HFFc6 (cell line): ENCODE data around the gene FBXO48. TPM values are rescaled to one million over a fixed set of nuclear protein-coding genes. Genes with fewer than 3 reads are reported as not detected.

Experiments used
- DNase-seq: peaks from one replicate; pipeline ENCODE4 v3.0.0-alpha.2; 2018
- H3K27ac Mint-ChIP-seq: 2 replicates; pipeline ENCODE4 v1.8.0; 2020; ENCODE audit warnings: mild to moderate bottlenecking, mixed read lengths
- H3K27me3 Mint-ChIP-seq: 2 replicates; pipeline ENCODE4 v1.8.0; 2021; ENCODE audit warnings: mild to moderate bottlenecking, moderate library complexity, mixed read lengths; ENCODE audit not compliant: insufficient read depth
- H3K36me3 Mint-ChIP-seq: 2 replicates; pipeline ENCODE4 v1.8.0; 2021; ENCODE audit warnings: low read depth, mixed read lengths
- H3K4me1 Mint-ChIP-seq: 2 replicates; pipeline ENCODE4 v1.8.0; 2020; ENCODE audit warnings: low read depth, mixed read lengths
- H3K4me3 Mint-ChIP-seq: 2 replicates; pipeline ENCODE4 v1.8.0; 2020; ENCODE audit warnings: mild to moderate bottlenecking, moderate library complexity, mixed read lengths
- H3K9me3 Mint-ChIP-seq: 2 replicates; pipeline ENCODE4 v1.8.0; 2020; ENCODE audit warnings: mild to moderate bottlenecking, mixed read lengths
- total RNA-seq, 6 experiments: library from RNA; stranded (reverse); fragmentation: NEBNext Ultra II Directional; extraction: Animal tissue kit (Norgen Biotek cat#: 25700); gene quantifications; 2 replicates in 1 of 6; 3 replicates in 5 of 6; pipeline ENCODE4 v1.2.3, GENCODE V29; 2021
- TF ChIP-seq, protein P1 (sequence below): fragments of 200-600 bp; sonication (generic); IDR thresholded peaks from 2 replicates; pipeline ENCODE4 v1.5.0; 2021; ENCODE audit warnings: antibody characterized with exemption, mild to moderate bottlenecking

Gene FBXO48
- total RNA-seq, 6 experiments from 2014 or later = 0.40 to 0.85 (median 0.72) TPM

DNA sequence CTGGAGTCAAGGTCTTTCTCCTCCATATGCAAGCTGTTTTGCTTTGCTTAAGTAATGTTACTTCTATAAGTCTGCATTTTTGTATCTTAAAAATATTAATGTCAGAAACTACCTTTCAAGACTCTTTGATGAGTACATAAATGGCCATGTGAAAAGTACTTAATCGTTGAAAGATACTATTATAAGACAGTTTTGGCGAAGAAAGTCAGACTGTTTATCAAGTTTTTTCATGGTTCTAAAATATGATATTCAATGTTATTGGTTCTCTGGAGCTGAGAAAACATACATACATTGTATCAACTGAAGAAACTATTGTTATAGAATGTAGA lies 25.1 kb downstream of the FBXO48 start:
- Mint-ChIP-seq H3K36me3 (no peaks in the 10 kb centered on the region), H3K4me1 (no peaks in the 10 kb centered on the region), H3K27ac (no peak overlapping the region), H3K9me3 (no peaks in the 10 kb centered on the region), H3K4me3 (no peak overlapping the region), H3K27me3 (peaks cover 16% of the 10 kb centered on the region)
- DNase-seq = no peak
- TF ChIP-seq, protein P1, sequence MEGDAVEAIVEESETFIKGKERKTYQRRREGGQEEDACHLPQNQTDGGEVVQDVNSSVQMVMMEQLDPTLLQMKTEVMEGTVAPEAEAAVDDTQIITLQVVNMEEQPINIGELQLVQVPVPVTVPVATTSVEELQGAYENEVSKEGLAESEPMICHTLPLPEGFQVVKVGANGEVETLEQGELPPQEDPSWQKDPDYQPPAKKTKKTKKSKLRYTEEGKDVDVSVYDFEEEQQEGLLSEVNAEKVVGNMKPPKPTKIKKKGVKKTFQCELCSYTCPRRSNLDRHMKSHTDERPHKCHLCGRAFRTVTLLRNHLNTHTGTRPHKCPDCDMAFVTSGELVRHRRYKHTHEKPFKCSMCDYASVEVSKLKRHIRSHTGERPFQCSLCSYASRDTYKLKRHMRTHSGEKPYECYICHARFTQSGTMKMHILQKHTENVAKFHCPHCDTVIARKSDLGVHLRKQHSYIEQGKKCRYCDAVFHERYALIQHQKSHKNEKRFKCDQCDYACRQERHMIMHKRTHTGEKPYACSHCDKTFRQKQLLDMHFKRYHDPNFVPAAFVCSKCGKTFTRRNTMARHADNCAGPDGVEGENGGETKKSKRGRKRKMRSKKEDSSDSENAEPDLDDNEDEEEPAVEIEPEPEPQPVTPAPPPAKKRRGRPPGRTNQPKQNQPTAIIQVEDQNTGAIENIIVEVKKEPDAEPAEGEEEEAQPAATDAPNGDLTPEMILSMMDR = peak; percentile 69

DNA sequence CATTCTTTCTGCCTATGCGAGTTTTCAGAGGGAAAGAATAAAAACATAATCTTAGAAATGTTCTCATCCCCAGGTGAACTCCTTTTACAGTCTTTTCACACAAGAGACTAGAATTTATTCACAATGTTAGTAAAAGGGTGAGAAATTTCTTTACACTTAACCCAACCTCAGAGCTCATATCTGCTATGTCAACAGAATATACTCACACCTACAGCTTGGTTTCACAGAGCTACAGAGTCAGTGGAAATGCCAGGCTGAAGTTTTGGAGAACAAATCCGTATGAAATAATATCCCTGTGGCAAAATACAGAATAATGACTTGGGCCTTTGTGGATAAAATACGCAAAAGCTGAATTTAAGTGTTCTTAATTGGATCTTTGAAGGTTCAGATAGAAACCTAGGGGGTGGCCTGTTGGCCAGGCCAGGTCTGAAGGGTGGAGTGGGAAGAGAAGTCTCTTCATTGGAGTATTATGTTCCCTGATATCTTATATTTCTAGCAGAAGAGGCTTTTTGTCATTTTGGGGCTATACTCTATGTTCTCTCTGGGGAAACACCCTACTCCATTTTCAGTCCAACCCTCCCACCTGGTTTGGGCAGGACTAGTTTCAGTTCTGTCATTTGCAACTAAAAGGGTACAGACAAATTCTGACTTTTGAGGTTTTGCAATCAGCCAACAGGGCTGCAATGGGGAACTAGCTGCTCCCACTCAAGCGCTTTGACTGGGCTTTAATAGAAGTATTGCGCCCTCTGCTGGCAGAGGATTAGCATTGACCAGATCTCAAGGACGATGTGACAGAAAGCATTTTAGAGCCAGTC lies 25.7 kb downstream of the FBXO48 start:
- H3K4me3 Mint-ChIP-seq = no peak overlapping the region
- TF ChIP-seq, protein P1 = peak; percentile 97
- peak; percentile 78 for DNase-seq
- peaks cover 3% of the 10 kb centered on the region for H3K4me1 Mint-ChIP-seq
- no peak overlapping the region for H3K27ac Mint-ChIP-seq
- no peaks in the 10 kb centered on the region for H3K9me3 Mint-ChIP-seq
- H3K36me3 Mint-ChIP-seq = no peaks in the 10 kb centered on the region
- H3K27me3 Mint-ChIP-seq = peaks cover 16% of the 10 kb centered on the region

DNA sequence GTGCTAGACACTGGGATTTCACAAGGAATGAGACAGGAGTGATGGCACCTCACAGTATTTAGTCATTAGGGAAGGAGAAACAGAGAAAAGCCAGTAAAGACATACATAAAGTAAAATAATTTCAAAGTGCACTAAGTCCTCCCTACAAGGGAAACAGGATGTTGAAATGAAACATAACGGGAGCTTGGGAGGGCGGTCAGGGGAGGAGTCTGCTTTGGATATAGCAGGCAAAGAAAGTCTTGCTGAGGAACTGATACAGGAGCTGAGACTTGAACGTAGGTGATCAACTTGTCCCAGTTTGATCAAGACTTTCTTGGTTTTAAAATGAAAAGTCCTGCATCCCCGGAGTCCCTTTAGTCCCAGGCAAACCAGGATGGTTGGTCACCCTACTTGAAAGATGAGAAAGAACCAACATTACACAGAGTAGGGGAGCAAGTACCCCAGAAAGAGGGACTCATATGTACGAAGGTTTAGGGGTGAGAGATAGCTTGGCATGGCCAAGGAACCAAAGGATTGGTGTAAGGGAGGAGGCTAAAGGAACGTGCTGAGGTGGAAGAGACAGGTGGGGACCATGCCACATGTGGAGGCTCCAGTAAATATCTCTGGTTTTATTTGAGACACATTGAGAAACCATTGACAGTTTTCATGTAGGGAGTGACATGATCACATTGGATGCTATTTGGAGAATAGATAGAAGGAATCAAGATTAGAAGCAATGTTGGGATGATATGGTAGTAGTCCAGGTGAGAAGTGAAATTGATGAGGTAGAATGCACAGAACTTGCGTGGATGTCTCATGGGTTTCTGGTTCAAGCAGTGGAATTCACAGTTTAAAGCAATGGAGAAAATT lies 28.4 kb downstream of the FBXO48 start:
- no peaks in the 10 kb centered on the region for H3K9me3 Mint-ChIP-seq
- H3K4me1 Mint-ChIP-seq = peaks cover 12% of the 10 kb centered on the region
- peaks cover 12% of the 10 kb centered on the region; the same call in 1 of the 2 replicates for H3K27me3 Mint-ChIP-seq
- TF ChIP-seq, protein P1 = no peak
- no peaks in the 10 kb centered on the region for H3K36me3 Mint-ChIP-seq
- H3K4me3 Mint-ChIP-seq = no peak overlapping the region
- no peak overlapping the region for H3K27ac Mint-ChIP-seq
- DNase-seq = no peak

DNA sequence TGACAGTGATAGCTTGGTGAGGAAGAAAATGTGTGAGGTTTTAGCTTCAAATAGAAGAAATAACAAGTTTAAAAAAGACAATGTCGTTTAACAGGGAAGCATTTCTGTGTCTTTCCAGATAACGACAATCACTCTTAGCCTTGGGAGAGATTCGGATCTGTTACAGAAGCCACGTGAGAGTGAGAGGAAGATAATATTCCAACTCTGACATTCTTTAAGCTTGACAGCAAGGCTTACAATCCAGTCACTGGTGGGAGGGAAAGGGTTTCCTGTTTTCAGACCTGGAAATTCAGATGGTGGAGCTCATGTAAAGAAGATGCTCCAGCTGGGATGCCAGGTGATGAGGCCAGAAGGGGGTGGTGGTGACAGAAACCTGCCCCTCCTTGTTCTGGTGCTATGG lies 30.8 kb downstream of the FBXO48 start:
- Mint-ChIP-seq H3K27ac (no peak overlapping the region), H3K4me1 (peaks cover 12% of the 10 kb centered on the region), H3K9me3 (no peaks in the 10 kb centered on the region), H3K4me3 (no peak overlapping the region), H3K36me3 (no peaks in the 10 kb centered on the region), H3K27me3 (peaks cover 12% of the 10 kb centered on the region; the same call in 1 of the 2 replicates)
- TF ChIP-seq, protein P1 = no peak
- no peak for DNase-seq

DNA sequence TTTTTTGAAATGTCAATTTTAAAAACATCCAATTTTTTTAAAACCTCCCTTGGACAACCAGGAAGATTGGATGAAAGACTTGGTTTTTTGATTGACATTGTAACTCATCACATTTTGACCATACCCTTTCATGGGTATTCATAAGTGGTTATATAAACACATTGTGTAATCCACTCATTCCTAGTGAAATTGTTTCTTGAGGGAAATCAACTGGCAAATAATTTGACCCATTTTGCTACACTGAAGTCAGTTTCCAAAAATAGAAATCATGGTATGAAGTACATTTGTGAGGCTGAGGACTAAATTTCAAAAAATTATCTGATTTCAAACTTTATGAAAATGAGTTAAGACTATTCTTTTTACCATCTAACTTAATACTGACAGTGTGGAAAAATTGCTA lies 31.5 kb downstream of the FBXO48 start:
- Mint-ChIP-seq H3K9me3 (no peaks in the 10 kb centered on the region), H3K4me3 (no peak overlapping the region), H3K4me1 (peaks cover 12% of the 10 kb centered on the region), H3K27ac (no peak overlapping the region), H3K27me3 (peaks cover 12% of the 10 kb centered on the region; the same call in 1 of the 2 replicates), H3K36me3 (no peaks in the 10 kb centered on the region)
- TF ChIP-seq, protein P1 = no peak
- DNase-seq = no peak
